HG03378 (cell line): ENCODE results near the gene SESN2.
"Not testable (repeated sequence)": the region's sequence is repeated elsewhere in the genome, so short reads cannot be mapped to it uniquely, and the experiment has no call there.

Experiments
- ATAC-seq: cut with Tn5 transposase; IDR thresholded peaks from one replicate; pipeline ENCODE4 v1.9.1; 2021; ENCODE audit warnings: mild to moderate bottlenecking, moderate library complexity; ENCODE audit not compliant: unreplicated experiment

Gene SESN2

DNA sequence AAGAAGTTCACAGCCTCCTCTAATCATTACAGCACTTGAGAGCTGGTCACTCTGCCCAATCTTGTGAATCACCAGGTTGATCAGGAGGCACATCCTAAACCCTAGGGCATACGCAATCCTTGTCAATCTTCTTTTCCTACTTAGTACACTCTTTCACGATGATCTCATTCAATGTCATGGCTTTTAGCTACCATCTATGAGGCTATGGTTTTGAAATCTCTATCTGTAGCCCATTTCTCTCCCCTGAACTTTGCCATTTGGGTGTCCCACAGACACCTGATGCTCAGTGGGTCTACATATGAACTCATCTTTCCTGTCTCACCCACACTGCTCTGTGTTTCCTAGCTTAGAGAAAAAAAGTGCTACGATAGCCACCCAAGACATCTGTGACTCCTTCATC is 67.7 kb downstream of the SESN2 start:
- ATAC-seq = no peak

DNA sequence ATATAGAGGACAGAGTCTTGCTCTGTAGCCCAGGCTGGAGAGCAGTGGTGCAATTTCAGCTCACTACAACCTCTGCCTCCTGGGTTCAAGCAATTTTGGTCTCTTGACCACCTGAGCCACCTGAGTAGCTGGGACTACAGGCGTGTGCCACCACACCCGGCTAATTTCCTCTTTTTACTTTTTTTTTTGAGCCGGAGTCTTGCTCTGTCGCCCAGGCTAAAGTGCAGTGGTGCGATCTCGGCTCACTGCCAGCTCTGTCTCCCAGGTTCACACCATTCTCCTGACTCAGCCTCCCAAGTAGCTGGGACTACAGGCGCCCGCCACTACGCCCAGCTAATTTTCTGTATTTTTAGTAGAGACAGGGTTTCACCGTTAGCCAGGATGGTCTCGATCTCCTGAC is 68.1 kb downstream of the SESN2 start:
- ATAC-seq = not testable (repeated sequence)

DNA sequence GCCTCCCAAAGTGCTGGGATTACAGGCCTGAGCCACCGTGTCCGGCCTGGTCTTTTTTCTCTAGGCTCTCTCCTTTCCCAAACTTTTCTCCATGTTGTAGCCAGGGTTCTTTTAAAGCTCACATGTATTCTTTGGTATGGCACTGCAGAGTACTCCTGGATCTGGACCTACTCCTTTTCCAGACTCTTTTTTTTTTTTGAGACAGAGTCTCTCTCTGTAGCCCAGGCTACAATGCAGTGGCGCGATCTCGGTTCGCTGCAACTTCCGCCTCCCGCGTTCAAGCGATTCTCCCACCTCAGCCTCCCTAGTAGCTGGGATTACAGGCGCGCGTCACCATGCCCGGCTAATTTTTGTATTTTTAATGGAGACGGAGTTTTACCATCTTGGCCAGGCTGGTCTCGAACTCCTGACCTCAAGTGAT is 68.9 kb downstream of the SESN2 start:
- ATAC-seq = no peak

DNA sequence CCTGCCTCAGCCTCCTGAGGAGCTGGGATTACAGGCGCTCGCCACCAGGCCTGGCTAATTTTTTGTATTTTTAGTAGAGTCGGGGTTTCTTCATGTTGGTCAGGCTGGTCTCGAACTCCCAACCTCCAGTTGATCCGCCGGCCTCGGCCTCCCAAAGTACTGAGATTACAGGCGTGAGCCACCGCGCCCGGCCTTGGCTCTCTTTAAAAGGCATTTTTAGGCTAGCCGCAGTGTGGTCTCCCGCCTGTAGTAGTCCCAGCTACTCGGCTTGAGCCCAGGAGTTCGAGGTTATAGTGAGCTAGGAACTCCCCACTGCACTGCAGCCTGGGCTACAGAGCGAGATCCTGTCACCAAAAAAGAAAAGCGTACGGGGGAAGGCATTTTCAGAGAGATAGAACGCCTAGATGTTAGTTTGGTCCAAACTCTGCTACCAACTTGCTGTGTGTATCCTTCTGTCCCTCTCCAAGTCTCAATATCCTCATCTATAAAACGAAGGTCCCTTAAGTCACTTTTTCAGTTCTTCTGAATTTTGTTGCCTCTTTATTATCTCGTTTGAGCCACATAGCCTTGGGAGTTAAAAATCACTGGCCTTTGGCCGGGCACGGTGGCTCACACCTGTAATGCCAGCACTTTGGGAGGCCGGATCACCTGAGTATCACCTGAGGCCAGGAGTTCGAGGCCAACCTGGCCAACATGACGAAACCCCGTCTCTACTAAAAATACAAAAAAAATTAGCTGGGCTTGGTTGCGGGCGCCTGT is 70.3 kb downstream of the SESN2 start:
- ATAC-seq = no peak
